ENCODE data around the gene VDR. TPM values are rescaled to one million over a fixed set of nuclear protein-coding genes. Genes with fewer than 3 reads are reported as not detected.
A peak's percentile ranks its signal among the peaks of the same experiment; 100 is the strongest.

Gene VDR
- total RNA-seq, 6 experiments from 2014 or later: 8.4 to 14.8 (median 10.1) TPM

DNA sequence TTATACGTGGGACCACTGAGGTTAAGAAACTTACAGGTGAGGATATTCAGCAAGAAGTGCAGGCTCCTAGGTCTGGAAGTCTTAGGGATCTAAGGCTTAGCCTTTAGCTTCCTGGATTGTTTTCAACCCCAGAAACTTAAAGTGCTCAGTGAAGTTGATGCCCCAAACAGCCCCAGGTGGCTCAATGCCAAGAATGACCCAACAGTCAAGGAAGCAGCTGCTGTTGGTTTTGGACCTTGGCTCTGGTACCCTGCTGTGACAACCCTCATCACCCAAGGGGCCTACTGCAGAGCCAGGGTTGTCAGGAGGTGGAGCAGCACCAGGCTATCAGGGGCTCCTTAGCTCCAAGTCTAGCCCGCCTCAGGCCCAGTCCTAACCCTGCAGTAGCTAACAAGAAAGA, 36.8 kb downstream of the VDR start:
- Mint-ChIP-seq H3K4me1 (ENCODE audit: low read depth) (peaks cover 32% of the 10 kb centered on the region), H3K27me3 (ENCODE audit: insufficient read depth) (no peaks in the 10 kb centered on the region), H3K9me3 (no peaks in the 10 kb centered on the region), H3K27ac (peak overlapping the region; percentile 94), H3K36me3 (ENCODE audit: low read depth) (no peaks in the 10 kb centered on the region), H3K4me3 (no peak overlapping the region)
- no peak for TF ChIP-seq CTCF (IDR thresholded peaks at IDR 0.05)
- DNase-seq: no peak

DNA sequence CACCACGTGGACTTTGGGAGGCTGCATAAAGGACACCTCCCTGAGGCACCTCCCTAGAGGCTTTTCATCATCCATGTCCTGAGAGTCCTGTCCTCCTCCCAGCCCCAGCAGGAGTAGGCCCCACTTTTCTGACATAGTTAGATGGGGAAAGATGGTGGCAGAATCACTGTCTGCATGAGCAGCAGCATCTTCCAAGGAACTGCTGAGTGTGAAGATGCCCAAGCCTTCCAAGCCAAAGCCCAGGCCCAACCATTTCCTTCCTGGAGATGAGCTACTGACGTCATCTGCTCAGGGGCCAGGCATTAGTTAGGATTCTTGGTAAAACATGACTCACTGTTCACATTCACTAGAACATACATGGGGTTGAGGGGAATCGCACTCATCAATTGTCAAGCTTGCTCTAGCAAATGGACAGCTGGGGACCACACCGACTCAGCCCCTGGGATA, 37.3 kb downstream of the VDR start:
- H3K9me3 Mint-ChIP-seq: no peaks in the 10 kb centered on the region
- TF ChIP-seq CTCF (IDR thresholded peaks at IDR 0.05): no peak
- H3K4me3 Mint-ChIP-seq: no peak overlapping the region
- peaks cover 32% of the 10 kb centered on the region for H3K4me1 Mint-ChIP-seq (ENCODE audit: low read depth)
- peak overlapping the region; percentile 94 for H3K27ac Mint-ChIP-seq
- DNase-seq: peak; percentile 79
- H3K36me3 Mint-ChIP-seq (ENCODE audit: low read depth): no peaks in the 10 kb centered on the region
- H3K27me3 Mint-ChIP-seq (ENCODE audit: insufficient read depth): no peaks in the 10 kb centered on the region

GRCh38 chr12:47864646-47865235, 40.1 kb downstream of the VDR start:
- Mint-ChIP-seq H3K27ac (no peak overlapping the region), H3K36me3 (ENCODE audit: low read depth) (no peaks in the 10 kb centered on the region), H3K4me3 (no peak overlapping the region), H3K27me3 (ENCODE audit: insufficient read depth) (peaks cover 1% of the 10 kb centered on the region; the same call in 1 of the 2 replicates), H3K9me3 (no peaks in the 10 kb centered on the region), H3K4me1 (ENCODE audit: low read depth) (peaks cover 14% of the 10 kb centered on the region)
- TF ChIP-seq CTCF (IDR thresholded peaks at IDR 0.05): no peak
- DNase-seq: no peak

- Mint-ChIP-seq H3K27ac (no peak overlapping the region), H3K9me3 (no peaks in the 10 kb centered on the region), H3K36me3 (ENCODE audit: low read depth) (no peaks in the 10 kb centered on the region), H3K4me1 (ENCODE audit: low read depth) (peaks cover 13% of the 10 kb centered on the region), H3K4me3 (no peak overlapping the region), H3K27me3 (ENCODE audit: insufficient read depth) (peaks cover 1% of the 10 kb centered on the region; the same call in 1 of the 2 replicates)
- no peak for DNase-seq
- TF ChIP-seq CTCF (IDR thresholded peaks at IDR 0.05): no peak
These were observed 40.8 kb downstream of the VDR start for GRCh38 chr12:47863985-47864384.

DNA sequence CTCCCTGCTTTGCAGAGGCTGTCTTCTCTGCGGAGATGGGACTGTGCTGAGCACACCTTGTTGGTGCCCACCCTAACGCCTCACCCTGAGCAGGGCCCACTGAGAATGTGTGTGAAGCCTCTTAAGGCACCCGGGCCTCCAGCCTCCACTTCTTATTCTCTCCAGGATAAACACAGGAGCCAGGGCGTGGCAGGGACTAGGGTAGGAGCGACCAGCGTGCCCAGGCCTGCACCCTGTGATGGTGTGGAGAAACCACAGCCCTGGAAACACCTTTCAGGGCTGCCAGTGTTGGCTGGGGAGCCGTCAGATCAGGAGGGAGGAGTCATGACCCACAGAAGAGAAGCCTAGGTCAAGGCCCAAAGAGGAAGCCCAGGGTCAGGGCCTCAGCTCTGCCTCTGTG, 41.3 kb downstream of the VDR start:
- Mint-ChIP-seq H3K36me3 (ENCODE audit: low read depth) (no peaks in the 10 kb centered on the region), H3K9me3 (no peaks in the 10 kb centered on the region), H3K27me3 (ENCODE audit: insufficient read depth) (peaks cover 1% of the 10 kb centered on the region; the same call in 1 of the 2 replicates), H3K4me3 (no peak overlapping the region), H3K4me1 (ENCODE audit: low read depth) (peaks cover 13% of the 10 kb centered on the region), H3K27ac (no peak overlapping the region)
- TF ChIP-seq CTCF (IDR thresholded peaks at IDR 0.05): no peak
- DNase-seq: no peak
